Ramos (cell line): Measurements from ENCODE around the gene OLIG3.

ENCODE experiments used
- in situ Hi-C: fragments of 300-500 bp; cut with MboI; formaldehyde crosslinking; loops from one replicate; pipeline ENCODE4 v1.14.3; 2022; ENCODE audit warnings: low sequenced_read_pairs; ENCODE audit not compliant: unreplicated experiment

Gene OLIG3

GRCh38 chr6:137496909-137497720, 2.9 kb upstream of the OLIG3 start:
- in situ Hi-C loops, result no loop called here

GRCh38 chr6:137496368-137496767, 2.2 kb upstream of the OLIG3 start:
- in situ Hi-C loops, result no loop called here

- in situ Hi-C loops, result no loop called here
Measured at GRCh38 chr6:137495703-137496336, 1.6 kb upstream of the OLIG3 start.

GRCh38 chr6:137494988-137495702, 951 bp upstream of the OLIG3 start:
- in situ Hi-C loops, result no loop called here

GRCh38 chr6:137493218-137494038, 766 bp downstream of the OLIG3 start:
- in situ Hi-C loops, result no loop called here

GRCh38 chr6:137492289-137493217, 1.6 kb downstream of the OLIG3 start:
- in situ Hi-C loops, result no loop called here

GRCh38 chr6:137491478-137491877, 2.7 kb downstream of the OLIG3 start:
- in situ Hi-C loops, result no loop called here

GRCh38 chr6:137490961-137491360, 3.2 kb downstream of the OLIG3 start:
- in situ Hi-C loops, result no loop called here

- in situ Hi-C loops, result no loop called here
Measured at GRCh38 chr6:137490006-137490905, 3.9 kb downstream of the OLIG3 start.

- in situ Hi-C loops, result no loop called here
Measured at GRCh38 chr6:137489046-137490005, 4.9 kb downstream of the OLIG3 start.

- in situ Hi-C loops, result no loop called here
Measured at GRCh38 chr6:137488150-137489045, 5.8 kb downstream of the OLIG3 start.

GRCh38 chr6:137487869-137488149, 6.4 kb downstream of the OLIG3 start:
- in situ Hi-C loops, result no loop called here

GRCh38 chr6:137487181-137487868, 6.9 kb downstream of the OLIG3 start:
- in situ Hi-C loops, result no loop called here

GRCh38 chr6:137486416-137486815, 7.8 kb downstream of the OLIG3 start:
- in situ Hi-C loops, result no loop called here

- in situ Hi-C loops, result no loop called here
Measured at GRCh38 chr6:137480431-137480830, 13.8 kb downstream of the OLIG3 start.

GRCh38 chr6:137475103-137475502, 19.1 kb downstream of the OLIG3 start:
- in situ Hi-C loops, result no loop called here
